ENCODE results near the gene BCAR1. TPM values are rescaled to one million over a fixed set of nuclear protein-coding genes. Genes with fewer than 3 reads are reported as not detected.
"Not testable (repeated sequence)": the region's sequence is repeated elsewhere in the genome, so short reads cannot be mapped to it uniquely, and the experiment has no call there.

Gene BCAR1
- total RNA-seq, 1 donor: under 0.01 TPM

- DNase-seq (ENCODE audit: low read depth in 2 of 3, low spot score in 2 of 3): not testable (repeated sequence)
Measured at GRCh38 chr16:75205961-75206748, 45.3 kb downstream of the BCAR1 start.

DNA sequence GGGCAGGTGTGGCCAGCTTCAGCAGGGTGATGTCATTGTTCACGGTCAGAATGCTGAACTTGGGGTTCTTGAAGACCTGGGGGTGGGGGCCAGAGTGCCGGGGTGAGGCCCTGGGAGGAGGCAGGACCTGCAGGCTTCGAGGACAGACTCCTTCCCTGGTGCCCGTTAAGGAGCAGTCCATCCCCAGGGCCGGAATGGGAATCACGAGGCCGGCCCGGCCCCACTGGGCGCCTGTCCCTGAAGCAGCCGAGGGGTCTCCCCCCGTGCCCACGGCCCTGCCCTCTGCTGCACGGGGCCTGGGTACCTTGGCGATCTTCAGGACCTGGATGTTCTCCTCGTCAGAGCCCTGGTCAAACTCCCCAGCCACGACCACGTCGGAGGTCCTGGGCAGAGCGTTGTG is 46.0 kb downstream of the BCAR1 start:
- DNase-seq (ENCODE audit: low read depth in 2 of 3, low spot score in 2 of 3): not testable (repeated sequence)

GRCh38 chr16:75204905-75205304 is 46.5 kb downstream of the BCAR1 start:
- DNase-seq (ENCODE audit: low read depth in 2 of 3, low spot score in 2 of 3): not testable (repeated sequence)

GRCh38 chr16:75204410-75204758 is 47.0 kb downstream of the BCAR1 start:
- no peak for DNase-seq (ENCODE audit: low read depth in 2 of 3, low spot score in 2 of 3)

GRCh38 chr16:75203667-75204409 is 47.6 kb downstream of the BCAR1 start:
- DNase-seq (ENCODE audit: low read depth in 2 of 3, low spot score in 2 of 3): no peak

- DNase-seq (ENCODE audit: low read depth in 2 of 3, low spot score in 2 of 3): no peak
Measured at GRCh38 chr16:75203096-75203495, 48.3 kb downstream of the BCAR1 start.

GRCh38 chr16:75202069-75202590 is 49.3 kb downstream of the BCAR1 start:
- no peak for DNase-seq (ENCODE audit: low read depth in 2 of 3, low spot score in 2 of 3)

- no peak for DNase-seq (ENCODE audit: low read depth in 2 of 3, low spot score in 2 of 3)
Measured at GRCh38 chr16:75198135-75198600, 53.3 kb downstream of the BCAR1 start.

DNA sequence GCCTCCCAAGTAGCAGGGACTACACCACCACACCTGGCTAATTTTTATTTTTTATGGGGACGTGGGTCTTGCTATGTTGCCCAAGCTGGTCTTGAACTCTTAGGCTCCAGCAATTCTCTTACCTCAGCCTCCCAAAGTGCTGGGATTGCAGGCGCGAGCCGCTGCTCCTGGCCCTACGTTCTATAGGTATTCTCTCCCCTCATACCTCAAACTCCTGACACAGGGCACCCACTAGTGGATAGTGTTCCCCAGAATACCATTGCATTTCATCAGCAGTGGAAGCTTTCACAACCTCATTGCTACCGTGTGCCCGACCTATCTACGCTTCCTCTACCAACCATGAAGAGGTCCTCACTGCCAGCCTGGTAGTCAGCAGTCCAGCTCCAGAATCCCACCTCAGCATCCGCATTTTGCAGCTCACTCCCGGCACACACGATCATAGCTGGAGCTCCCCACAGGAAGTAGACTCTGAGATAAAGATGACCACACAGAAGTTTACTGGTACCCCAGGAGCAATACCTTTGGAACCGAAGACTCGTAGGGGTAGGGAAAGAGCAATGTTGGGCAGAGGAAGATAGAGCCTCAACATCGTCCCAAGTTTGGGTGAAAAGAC is 53.8 kb downstream of the BCAR1 start:
- DNase-seq (ENCODE audit: low read depth in 2 of 3, low spot score in 2 of 3): peak in 1 of 3 donors; percentile 23

- DNase-seq (ENCODE audit: low read depth in 2 of 3, low spot score in 2 of 3): no peak
Measured at GRCh38 chr16:75196836-75197235, 54.6 kb downstream of the BCAR1 start.

GRCh38 chr16:75195811-75196790 is 55.3 kb downstream of the BCAR1 start:
- no peak for DNase-seq (ENCODE audit: low read depth in 2 of 3, low spot score in 2 of 3)

- no peak for DNase-seq (ENCODE audit: low read depth in 2 of 3, low spot score in 2 of 3)
Measured at GRCh38 chr16:75193730-75194444, 57.5 kb downstream of the BCAR1 start.

GRCh38 chr16:75193265-75193650 is 58.2 kb downstream of the BCAR1 start:
- no peak for DNase-seq (ENCODE audit: low read depth in 2 of 3, low spot score in 2 of 3)

- no peak for DNase-seq (ENCODE audit: low read depth in 2 of 3, low spot score in 2 of 3)
Measured at GRCh38 chr16:75192606-75193264, 58.7 kb downstream of the BCAR1 start.

DNA sequence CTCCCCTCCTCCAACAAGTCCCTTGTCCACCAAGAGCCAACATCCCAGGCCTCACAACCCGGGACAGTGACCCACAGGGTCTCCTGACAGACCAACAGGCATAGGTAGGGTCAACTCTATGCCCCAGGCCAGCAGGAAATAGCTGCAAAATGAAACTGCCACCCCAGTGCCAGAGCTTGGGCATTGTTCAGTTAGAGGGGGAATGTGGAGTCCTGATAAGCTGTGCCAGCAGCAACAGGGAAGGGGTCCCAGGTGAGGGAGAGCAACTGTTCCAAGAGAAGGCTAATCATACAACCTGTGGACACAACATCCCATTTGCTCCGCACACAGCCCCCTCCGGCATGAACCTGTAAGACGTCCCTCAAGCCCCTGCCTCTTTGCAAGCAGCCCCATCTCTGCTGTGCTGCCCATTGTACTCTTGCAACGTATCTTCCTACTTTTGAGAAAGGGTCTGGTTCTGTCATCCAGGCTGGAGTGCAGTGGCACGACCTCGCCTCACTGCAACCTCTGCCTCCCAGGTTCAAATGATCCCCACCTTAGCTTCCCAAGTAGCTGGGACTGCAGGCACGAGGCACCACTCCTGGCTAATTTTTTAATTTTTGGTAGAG is 61.7 kb downstream of the BCAR1 start:
- DNase-seq (ENCODE audit: low read depth in 2 of 3, low spot score in 2 of 3): no peak

DNA sequence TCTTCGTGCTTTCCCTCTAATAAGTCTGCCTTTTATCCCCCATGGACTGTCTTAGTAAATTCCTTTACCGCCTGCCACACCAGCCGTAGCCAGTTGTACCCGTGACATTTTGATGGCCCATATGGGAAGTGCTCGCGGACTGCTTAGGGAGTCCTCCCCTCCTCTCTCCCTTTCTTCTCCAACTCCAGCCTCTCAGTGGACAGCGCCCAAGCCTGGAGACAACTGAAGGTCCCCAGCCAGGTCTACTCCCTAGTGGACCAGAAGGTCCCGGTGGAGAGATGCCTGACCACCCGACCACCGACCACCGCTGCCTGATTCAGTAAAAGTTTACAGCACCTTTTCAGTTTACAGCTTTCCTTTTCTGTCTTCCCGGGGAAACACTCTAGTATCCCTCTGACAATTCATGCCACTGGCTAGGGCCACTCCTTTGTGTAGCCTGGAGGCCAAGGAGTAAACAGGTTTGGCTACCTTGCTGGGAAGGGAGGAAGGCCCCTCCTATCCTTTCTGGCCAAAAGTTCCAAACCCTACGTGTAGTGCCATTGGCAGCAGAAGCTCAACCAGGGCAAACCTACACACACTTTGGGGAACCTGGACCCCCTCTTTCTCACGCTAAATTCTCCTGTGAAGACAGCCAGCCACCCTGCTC is 62.5 kb downstream of the BCAR1 start:
- no peak for DNase-seq (ENCODE audit: low read depth in 2 of 3, low spot score in 2 of 3)

DNA sequence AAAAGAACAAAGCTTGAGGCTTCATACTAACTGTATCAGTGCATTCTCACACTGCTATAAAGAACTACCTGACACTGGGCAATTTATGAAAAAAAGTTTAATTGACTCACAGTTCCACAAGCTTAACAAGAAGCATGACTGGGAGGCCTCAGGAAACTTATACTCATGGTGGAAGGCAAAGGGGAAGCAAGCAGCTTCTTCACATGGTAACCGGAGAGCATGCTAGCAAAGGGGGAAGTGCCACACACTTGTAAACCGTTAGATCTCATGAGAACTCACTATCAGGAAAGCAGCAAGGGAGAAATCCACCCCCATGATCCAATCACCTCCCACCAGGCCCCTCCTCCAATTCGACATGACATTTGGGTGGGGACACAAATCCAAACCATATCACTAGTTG is 69.8 kb downstream of the BCAR1 start:
- DNase-seq (ENCODE audit: low read depth in 2 of 3, low spot score in 2 of 3): peak in 1 of 3 donors; percentile 48

GRCh38 chr16:75179208-75179607 is 72.2 kb downstream of the BCAR1 start:
- DNase-seq (ENCODE audit: low read depth in 2 of 3, low spot score in 2 of 3): no peak

Data from hematopoietic multipotent progenitor cell (in vitro differentiated cells).